ENCODE results near the gene WWOX.

DNA sequence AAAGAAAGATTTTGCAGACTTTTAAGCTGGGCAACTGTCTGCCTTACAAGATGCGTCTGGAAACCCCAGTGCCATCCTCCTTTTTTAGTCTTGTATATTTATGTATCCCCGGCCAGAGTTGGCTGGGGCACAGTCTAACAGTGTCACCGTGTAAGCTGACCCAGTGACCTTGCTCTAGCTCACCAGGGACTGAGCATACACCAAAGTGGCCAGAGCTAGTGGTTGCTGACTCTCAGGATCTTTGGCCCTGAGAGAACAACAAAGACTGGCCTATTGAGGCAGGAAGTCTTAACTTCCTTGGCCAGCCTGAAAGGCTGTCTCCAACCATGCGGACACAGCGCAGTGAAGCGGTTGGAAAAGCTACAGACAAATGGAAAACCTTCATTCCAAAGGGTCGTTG, 745.2 kb downstream of the WWOX start:
- TF ChIP-seq, protein P1, sequence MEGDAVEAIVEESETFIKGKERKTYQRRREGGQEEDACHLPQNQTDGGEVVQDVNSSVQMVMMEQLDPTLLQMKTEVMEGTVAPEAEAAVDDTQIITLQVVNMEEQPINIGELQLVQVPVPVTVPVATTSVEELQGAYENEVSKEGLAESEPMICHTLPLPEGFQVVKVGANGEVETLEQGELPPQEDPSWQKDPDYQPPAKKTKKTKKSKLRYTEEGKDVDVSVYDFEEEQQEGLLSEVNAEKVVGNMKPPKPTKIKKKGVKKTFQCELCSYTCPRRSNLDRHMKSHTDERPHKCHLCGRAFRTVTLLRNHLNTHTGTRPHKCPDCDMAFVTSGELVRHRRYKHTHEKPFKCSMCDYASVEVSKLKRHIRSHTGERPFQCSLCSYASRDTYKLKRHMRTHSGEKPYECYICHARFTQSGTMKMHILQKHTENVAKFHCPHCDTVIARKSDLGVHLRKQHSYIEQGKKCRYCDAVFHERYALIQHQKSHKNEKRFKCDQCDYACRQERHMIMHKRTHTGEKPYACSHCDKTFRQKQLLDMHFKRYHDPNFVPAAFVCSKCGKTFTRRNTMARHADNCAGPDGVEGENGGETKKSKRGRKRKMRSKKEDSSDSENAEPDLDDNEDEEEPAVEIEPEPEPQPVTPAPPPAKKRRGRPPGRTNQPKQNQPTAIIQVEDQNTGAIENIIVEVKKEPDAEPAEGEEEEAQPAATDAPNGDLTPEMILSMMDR (IDR thresholded peaks at IDR 0.05; ENCODE audit: low read depth, low read length): no peak
- TF ChIP-seq POLR2A (IDR thresholded peaks at IDR 0.05; ENCODE audit: extremely low read depth, insufficient read length) (no peak), MYC (IDR thresholded peaks at IDR 0.05; ENCODE audit: low read depth, low read length) (no peak), MAX (IDR thresholded peaks at IDR 0.05; ENCODE audit: low read depth, low read length) (no peak)

Data from NB4 (cell line).